Dermis blood vessel endothelial cell (primary cell): ENCODE data around the gene USP53. TPM values are rescaled to one million over a fixed set of nuclear protein-coding genes. Genes with fewer than 3 reads are reported as not detected.
A peak's percentile ranks its signal among the peaks of the same experiment; 100 is the strongest.
"Not testable (repeated sequence)": the region's sequence is repeated elsewhere in the genome, so short reads cannot be mapped to it uniquely, and the experiment has no call there.

Source experiments
- DNase-seq: peaks from one replicate; pipeline ENCODE4 v3.0.0; 2010
- total RNA-seq: library from RNA; depleted of rRNA; stranded (reverse); fragments of >200 nt; gene quantifications from 2 replicates; pipeline ENCODE4 v1.2.3, GENCODE V29; 2014

The USP53 gene
- 23.8 and 39.2 TPM in 2 replicates for total RNA-seq

DNA sequence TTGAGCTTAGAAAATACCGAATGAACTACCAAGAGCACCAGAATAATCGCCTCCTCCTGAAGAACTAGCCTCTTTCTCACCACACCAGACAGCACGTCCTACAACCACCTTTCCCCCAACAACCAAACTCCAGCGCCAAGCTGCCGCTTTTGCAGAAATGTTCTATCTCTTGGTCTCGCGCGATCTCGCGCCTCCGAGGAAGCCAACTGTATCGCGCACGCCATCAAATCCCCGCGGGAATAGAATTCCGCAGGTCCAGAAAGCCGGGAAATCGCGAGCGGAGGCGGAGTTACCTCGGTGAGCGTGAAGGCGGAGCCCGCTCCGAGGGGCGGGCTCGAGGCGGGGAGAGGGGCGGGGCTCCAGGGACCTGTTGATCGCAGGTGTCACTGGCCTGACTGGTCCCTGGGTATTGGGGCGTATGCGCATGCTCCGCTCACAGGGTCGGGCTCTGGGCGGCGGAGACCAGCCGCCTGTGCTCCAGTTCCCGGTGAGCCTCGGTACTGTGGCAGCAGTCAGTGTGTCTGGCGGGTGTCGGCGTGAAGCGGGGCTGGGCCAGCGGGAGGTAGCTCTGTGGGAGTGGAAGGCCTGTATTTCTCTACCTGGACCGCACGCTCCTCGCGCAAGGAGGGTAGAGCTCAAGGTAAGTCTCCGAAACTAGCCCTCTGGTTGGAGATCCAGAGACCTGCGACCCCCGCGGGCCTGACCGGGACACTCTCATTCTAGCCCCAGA, at the start of gene USP53:
USP53 (plus strand) TSS at position 480 of the 730 bp plus-strand sequence. CDS start 27,047 bp downstream, outside the sequence.
- peak; percentile 99 for DNase-seq

DNA sequence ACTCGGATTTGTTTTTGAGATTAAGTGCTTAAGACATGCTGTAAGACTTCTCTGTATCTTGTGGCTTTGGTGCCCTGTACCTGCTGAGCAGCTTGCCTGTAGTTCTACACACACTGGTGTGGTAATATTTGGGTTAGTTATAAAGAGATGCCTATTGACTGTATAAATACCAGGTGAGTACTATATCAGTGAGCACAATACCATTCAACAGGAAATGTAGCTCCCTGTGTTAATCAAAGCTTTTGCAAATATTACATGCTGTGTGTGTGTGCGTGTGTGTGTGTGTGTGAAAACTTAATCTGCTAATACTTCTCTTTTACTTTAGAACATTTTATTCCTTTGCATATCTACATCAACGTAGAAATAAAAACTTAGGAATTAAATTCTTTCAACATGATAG, 46.7 kb upstream of the USP53 start:
- DNase-seq = no peak

DNA sequence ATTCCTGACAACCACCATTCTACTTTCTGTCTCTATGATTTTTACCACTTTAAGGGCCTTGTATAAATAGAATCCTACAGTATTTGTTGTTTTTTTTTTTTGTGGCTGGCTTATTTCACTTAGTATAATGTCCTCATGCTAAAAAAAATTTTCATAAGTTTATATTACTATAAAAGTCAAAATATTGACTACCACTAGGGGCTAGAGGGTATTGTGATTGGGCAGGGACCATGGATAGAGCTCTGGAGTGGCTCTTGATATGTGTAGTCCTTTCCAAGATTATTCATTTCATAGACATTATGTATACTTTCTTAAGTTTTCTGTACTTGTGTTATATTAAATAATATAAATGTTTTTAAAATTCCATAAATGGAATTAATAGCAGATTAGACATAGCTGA, 42.3 kb upstream of the USP53 start:
- DNase-seq = no peak

DNA sequence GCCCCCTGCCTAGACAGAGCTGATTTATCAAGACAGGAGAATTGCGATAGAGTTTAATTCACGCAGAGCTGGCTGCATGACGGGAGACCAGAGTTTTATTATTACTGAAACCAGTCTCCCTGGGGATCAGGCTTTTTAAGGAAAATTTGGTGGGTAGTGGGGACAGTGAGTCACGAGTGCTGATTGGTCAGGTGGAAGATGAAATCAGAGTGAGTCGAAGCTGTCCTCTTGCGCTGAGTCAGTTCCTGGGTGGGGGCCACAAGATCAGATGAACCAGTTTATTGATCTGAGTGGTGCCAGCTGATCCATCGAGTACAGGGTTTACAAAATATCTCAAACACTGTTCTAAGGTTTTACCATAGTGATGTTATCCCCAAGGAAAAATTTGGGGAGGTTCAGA, 40.3 kb upstream of the USP53 start:
- DNase-seq = no peak

DNA sequence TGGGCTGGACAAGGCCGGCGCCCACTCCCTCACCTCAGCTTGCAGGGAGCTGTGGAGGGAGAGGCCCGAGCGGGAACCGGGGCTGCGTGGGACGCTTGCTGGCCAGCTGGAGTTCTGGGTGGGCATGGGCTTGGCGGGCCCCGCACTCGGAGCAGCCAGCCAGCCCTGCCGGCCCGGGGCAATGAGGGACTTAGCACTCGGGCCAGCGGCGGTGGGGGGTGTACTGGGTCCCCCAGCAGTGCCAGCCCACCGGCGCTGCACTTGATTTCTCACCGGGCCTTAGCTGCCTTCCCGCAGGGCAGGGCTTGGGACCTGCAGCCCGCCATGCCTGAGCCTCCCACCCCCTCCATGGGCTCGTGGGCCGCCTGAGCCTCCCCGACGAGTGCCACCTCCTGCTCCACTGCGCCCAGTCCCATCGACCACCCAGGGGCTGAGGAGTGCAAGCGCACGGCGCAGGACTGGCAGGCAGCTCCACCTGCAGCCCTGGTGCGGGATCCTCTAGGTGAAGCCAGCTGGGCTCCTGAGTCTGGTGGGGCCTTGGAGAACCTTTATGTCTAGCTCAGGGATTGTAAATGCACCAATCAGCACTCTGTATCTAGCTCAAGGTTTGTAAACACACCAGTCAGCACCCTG, 38.7 kb upstream of the USP53 start:
- DNase-seq = not testable (repeated sequence)

DNA sequence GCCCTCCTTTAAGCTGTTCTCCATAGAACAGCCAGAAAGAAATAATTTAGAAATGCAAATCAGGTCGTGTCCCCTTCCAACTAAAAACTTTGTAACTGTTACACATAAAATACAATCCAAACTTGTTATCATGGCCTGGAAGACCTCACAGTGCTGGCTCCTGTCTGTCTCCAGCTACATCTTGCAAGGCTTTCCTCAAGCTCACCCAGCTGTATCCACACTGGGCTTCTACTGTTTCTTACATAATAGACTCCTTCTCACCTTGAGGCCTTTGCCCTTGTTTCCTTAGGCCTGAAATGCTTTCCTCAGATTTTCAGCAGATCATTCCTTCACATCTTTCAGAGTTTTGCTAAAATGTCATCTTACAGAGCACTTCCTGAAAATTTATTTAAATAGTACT, 33.5 kb upstream of the USP53 start:
- DNase-seq = no peak

DNA sequence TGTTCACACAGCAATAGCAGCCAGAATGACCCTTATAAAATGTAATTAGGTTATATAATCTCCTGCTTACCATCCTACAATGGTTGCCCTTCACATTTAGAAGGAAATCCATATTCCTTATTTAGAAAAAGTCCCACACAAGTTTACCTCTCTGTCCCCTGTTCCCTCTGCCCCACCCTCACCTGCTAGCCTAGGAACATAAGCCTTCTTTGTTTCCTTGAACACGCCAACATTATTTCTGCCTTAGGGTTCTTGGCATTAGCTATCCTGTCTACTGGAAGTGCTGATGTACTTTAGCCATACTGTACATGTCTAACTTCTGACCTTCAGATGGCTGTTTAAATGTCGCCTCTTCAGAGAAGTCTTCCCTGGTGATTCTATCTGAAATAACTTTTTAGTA, 28.4 kb upstream of the USP53 start:
- no peak for DNase-seq

DNA sequence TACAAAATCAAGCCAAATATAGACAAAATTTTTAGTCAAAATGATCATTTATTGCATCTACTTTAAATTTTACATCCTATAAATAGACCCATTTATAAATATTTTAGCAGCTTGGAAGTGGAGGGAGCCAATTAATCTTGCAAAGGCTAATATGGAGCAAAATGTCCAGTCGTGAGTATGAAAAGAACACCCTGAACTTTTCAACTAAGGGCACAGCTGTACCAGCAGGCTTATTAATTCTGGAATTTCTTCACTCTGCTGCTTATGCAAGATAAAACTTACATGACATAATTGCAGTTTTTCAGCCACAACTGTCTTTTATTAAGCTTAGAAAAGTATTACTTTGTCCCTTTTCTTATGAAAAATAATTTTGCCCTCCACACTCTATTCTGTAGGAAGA, 22.9 kb upstream of the USP53 start:
- DNase-seq = no peak

DNA sequence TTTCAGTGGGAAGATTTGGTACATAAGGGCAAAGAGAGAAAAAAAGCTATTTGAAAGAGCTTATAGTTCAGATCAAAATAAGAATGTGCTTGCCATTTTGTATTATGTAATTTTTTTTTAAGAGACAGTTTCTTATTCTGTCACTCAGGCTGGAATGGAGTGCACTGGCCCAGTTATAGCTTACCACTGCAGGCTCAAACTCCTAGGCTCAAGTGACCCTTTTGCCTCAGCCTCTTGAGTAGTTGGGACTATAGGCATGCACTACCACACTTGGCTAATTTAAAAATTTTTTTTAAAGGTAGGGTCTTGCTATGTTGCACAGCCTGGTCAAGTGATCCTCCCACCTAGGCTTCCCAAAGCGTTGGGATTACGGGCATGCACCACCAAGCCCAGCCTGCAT, 22.2 kb upstream of the USP53 start:
- DNase-seq = no peak

DNA sequence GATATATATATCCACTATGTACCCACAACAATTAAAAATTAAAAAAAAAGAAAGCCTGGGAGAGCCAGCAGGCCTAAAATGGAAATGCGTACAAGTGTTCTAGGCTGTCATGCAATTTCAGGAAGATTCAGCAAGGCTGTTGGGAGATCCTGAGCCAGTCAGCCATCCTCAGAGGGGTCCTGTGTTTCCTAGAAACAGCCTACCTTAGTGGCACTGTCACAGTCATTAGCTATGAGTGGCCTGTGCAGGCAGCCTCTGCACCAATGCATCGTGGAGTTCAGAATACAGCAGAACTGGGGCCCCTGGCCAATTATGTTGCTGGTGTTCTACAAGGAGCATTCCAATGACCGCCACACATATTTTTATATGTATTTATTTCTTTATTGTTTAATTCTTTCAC, 21.0 kb upstream of the USP53 start:
- DNase-seq = no peak

DNA sequence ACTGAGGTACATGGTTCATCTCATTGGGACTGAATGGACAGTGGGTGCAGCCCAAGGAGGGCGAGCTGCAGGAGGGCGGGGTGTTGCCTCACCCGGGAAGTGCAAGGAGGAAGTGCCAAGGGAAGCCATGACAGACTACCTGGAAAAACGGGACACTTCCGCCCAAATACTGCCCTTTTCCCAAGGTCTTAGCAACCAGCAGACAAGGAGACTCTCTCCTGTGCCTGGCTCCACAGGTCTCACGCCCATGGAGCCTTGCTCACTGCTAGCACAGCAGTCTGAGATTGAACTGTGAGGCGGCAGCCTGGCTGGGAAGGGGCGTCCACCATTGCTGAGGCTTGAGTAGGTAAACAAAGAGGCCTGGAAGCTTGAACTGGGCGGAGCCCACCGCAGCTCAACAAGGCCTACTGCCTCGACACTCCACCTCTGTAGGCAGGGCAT, 14.7 kb upstream of the USP53 start:
- DNase-seq = no peak

DNA sequence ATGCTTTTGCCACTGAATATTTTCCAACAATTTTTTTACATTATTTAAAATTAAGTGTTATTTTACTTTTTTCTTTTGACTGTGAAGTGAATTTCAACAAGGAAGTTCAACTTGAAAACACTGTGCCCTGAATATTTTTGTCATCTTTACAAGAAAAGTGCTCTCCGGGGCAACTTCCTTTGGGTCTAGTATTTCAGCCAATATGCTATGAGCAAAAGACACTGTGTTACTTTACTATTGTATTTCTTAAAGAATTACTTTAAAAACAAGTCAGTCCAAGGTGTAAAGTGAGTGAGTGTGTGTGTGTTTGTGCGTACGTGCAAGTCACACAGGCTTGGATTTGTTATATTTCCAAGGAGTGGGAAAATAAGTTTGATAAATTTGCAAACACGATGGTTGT, 7.6 kb upstream of the USP53 start:
- peak; percentile 58 for DNase-seq

DNA sequence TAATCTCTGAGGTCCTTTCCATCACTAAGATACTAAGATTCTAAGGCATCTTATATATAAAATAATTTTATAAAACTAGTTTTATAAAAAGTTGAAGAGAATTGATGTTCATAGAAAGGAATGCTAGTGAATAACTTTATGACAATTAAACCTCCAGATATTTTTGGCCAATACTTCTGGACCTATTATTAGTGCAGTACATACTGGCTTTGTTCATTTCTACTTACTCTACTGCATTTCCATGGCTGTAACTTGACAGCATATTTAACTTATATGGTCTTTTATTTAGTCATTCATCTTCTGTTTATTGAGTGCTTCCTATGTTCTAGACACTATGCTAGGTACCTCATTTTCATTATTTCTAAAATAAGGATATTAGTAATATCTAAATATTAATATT, 6.8 kb upstream of the USP53 start:
- DNase-seq = no peak

DNA sequence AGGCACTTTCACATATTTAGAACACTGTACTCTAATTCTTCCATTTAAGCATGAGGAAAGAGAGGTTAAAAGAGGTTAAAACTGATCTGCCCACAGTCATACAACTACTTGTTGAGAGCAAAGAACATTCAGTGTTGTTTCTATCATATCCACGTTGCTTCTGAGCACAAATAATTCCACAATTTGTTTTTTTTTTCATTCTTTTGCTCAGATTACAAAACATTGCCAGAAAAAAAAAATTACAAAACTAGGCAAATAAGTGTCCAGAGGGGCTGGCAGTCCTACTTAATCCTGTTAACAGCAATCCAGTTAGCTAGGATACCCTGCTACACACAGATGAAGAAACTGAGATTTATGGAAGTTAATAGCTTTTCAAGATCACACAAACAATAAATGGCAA, 6.3 kb upstream of the USP53 start:
- no peak for DNase-seq

DNA sequence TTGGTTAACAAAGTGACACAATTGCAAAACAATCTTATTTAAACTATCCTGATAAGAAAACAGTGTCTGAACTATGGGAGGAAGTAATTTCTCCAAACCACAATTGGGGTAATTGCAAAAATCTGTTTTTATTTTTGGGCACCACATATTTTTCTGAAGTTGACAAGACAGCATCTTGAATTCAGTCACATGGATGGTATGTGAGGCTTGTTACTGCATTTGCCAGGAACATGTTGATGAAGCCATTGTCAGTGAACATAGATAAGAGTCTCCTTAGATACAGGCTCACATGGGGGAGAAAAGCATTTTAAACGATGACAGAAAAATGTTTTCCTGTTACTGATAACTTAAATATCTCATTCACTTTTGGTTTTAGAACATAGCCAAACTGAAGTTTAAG, 5.5 kb upstream of the USP53 start:
- peak; percentile 32 for DNase-seq

DNA sequence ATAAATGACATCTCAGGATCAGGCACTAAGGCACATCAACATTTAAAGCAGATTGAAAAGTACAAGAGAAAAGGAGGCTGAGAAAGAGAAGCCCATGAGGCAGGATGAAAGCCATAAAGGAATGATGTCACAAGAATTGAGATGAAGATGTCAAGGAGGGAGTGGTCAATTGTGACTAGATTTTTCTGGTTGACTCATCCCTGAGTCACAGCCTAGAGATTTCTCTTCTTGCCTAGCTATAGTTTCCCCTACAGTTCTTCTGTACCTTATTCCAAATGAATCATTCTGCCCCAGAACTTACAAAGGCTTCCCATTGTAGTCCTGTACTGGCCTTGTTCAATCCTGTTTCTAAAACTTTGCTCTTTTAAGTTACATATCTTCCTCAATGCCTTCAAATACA, 3.4 kb upstream of the USP53 start:
- DNase-seq = peak; percentile 79

DNA sequence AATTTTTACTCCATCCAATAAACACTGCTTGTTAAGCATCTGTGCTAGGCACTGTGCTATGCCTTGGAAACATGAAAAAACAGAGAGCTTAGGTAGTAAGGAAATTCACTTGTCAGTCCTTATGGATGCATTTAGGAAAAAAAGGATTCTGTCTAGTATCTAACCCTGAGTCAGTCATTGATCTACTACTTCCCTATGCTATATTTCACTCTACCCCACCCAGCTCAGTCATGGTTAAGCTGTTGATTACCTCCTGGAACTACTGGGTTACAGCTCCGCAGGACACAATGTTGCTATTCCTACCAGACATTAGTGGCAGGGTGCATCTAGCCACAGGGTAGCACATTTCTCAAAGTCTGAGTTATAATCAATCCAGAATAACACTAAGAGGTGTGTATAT, 2.9 kb upstream of the USP53 start:
- DNase-seq = no peak

DNA sequence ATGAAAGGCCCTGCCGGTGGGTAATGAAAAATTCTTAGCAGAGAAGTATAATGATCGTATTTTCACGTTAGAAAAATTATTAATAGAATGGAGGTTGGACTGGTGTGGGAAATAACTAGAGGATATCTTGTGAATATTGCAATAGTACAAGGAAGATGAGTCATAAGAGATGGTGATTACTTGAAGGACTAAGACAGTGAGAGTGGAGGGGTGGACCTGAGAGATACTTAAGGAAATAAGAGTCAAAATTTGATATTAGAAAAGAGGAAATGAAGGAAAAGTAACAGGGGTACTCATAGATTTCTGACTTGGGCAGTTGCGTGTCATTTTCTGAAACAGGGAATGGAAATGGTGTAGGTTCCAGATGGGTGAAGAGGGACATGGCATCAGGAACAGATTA, 1.7 kb upstream of the USP53 start:
- DNase-seq = no peak

DNA sequence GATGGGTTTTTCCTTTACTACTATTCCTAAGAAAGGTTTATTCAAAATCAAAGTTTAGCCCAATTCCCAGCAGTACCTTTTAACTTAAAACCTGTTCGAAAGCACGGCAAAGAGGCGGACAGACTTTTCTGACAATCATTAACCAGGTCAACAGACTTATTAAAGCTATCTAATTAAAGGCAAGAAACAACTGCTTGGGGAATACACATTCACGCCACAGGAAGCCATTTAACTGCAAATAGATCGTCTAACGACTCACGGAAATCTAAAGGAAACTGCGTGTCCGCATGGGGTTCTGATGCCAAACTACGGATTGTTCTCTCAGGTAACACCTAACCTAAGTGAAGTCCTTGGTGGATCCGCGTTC, 663 bp upstream of the USP53 start:
- no peak for DNase-seq

DNA sequence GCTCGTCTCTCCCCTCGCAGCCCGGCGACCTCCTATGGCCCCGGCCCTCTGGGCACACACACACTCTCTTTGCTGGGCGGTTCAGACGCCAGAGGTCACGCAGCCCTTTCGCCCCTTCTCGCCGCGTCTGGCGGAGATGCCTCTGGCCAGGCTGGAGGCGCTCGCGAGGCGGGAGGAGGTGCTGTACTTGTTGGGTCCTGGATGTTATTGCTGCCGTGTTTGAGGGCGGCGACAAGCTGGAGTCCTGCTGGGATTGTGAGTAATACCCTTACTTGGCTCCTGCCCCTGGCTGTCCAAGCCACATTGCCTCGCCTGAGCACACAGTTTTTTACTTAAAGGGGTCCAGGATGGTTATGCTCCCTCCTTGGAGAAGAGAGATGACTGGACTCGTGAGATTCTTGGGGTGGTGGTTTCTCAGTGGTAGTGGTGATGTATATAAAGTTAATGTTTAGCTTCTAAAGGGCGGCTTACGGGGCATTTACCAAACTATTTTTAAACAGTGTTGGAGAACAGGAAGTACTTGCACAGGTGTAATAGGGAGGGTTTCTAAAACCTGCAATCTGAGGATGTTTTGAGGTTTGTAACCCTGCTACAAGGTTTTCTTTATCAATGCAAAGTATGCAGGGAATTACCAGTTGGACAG, 572 bp downstream of the USP53 start:
- DNase-seq = peak; percentile 96

DNA sequence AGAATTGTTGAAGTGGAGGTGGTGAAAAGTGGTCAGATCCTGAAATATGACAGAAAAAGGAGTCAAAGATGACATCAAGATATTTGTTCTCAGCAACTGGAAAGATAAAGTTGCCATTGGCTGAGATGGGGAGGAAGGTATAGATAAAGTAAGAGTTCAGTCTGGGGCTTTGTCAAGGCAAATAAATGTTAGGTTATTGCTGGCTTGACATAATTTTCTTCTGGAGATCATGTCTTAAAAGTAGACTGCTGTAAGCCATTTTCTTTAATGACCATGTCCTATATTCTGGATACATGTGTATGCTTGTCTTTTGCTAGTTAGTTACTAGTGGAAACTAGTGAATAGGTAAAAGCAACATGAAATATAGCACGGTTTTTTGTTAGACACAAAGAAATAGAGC, 5.6 kb downstream of the USP53 start:
- DNase-seq = no peak

DNA sequence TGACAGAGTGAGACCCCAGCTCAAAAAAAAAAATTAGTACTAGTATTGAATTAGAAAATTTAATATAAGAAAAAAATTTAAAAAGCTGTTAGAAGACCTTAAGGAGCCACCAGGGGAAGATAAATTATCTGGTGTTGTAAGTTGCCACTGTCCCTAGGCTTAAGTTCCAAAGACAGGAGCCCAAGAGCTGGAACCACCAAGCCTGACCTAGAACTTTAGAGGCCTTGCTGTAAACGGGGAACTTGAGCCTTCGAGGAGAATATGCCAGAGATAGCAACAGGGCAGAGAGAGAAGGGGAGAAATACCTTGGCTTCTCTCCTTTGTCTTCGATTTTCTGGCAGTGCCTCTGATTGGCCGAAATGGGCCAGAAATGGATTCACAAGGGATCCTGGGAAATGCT, 8.9 kb downstream of the USP53 start:
- no peak for DNase-seq

DNA sequence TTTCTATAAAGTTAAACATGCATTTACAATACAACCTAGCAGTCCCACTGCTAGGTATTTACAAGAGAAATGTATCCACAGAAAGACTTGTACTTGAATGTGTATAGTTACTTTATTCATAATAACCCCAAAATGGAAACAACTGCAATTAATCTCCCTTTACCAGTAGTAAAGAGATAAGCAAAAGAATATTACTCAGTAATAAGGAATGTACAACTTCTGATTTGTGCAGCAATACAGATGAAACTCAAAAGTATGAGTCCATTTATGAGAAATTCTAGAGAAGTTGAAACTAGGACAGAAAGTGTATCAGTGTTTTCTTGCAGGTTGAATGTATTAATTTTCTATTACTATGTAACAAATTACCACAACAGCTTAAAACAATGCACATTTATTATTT, 15.2 kb downstream of the USP53 start:
- no peak for DNase-seq

DNA sequence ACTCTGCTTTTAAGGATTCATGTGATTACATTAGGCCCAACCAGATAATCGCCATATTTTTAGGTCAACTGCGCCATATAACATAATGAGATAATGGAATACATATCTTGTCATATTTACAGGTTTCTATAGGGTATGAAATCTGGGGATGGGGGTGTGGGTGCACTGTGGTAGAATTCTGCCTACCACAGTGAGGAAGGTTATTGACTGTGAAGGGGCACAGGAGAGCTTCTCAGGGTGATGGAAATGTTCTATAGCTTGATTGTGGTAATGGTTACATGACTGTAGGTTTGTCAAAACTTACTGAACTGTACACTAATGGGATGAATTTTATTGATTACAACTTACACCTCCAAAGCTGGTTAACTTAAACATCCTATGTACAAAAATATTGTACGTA, 15.9 kb downstream of the USP53 start:
- no peak for DNase-seq
